Mucosa of gallbladder (tissue), 1 donor: ENCODE results near the gene CTSA. TPM values are rescaled to one million over a fixed set of nuclear protein-coding genes. Genes with fewer than 3 reads are reported as not detected.
A peak's percentile ranks its signal among the peaks of the same experiment; 100 is the strongest.

Experiments
- DNase-seq: peaks from one replicate; pipeline ENCODE4 v3.0.0-alpha.2; 2020; ENCODE audit warnings: low spot score
- total RNA-seq: library from RNA; stranded (reverse); gene quantifications from one replicate; pipeline ENCODE4 v1.2.1, GENCODE V29; 2021
- donor health status: DM: no; HTN: no; CAD: no.

The CTSA gene
- 153 TPM for total RNA-seq

- DNase-seq, result peak; percentile 93
Measured at GRCh38 chr20:45890985-45891983, at the start of gene CTSA, which contains the start of gene NEURL2. Gene CTSA (plus strand): TSS chr20:45891335. CDS start chr20:45891569, 234 bp downstream. Gene NEURL2 (minus strand): TSS chr20:45891208. CDS start chr20:45890991, 217 bp downstream.

DNA sequence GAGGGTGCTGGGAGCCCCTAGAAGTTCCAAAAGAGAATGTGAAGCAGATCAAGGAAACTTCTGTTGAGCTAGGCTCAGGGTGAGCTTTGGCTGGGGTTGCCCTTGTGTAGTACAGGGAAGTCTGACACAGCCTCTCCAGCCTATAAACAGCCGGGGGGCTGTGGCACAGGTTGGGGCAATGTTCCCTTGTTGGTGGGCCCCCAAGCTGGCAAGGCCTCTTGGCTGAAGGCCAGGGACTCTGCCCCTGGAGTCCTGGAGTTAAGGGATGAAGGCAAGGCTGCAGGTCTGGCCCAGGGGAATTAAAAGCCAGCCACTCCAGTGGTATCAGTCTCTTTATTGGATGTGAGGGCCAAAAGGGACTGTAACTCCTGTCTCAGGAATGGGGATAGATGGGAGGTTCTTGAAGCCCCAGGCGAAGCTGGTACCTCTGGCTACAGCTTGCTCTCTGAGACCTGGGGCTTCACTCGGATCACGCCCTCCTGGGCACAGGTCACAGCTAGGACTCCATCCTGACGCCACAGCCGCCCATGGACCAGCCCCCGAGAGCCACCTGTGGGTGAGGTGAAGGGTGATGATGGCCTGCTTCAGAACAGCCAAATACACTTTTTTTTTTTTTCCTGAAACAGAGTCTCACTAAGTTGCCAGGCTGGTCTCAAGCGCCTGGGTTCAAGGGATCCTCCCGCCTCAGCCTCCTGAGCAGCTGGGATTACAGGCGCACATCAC lies 49.6 kb upstream of the CTSA start:
- no peak for DNase-seq

DNA sequence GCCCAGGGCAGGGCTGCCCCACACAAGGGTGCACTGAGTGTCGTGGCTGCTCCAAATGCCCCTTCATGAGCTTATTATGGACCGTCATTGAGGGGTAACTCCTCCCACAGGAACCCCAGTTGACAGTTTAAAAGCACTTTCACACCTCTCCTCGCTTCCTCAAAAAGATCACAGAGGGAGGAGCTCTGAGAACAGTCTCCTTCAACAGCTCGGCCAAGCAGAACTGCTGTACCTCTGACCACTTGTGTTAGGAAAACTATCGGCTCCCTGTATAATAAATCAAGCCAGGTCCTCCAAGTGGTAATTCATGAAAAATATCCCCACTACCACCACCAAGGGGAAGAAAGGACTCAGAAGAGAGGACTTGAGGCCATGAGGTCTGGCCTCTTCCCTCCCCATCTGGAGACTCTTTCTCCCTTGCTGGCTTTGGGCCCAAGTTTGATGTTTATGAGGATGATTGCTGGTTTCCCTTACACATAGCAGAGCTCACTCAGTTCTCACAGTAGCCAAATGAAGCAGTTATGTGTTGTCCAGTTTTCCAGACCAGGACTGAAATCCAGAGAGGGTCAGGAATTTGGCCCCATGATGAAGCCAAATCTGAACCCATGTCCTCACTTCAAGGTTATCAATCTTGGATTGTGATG lies 48.8 kb upstream of the CTSA start:
- no peak for DNase-seq

GRCh38 chr20:45843506-45843905 lies 47.6 kb upstream of the CTSA start:
- DNase-seq, result no peak

DNA sequence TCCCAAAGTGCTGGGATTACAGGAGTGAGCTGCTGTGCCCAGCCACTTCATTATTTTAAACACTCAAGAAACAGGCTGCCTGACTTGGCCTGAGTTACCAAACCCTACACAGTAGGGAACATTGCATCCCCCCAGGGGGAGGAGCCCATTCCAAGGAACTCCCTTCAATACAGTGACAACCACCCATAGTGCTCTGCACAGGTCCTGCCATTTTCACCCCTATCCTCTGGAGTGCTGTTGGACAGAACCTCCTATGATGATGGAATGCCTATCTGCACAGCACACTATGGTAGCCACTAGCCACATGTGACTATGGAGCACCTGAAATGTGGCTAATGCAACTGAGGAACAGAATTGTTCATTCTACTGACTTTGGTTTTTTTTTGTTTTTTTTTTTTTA lies 45.7 kb upstream of the CTSA start:
- no peak for DNase-seq

DNA sequence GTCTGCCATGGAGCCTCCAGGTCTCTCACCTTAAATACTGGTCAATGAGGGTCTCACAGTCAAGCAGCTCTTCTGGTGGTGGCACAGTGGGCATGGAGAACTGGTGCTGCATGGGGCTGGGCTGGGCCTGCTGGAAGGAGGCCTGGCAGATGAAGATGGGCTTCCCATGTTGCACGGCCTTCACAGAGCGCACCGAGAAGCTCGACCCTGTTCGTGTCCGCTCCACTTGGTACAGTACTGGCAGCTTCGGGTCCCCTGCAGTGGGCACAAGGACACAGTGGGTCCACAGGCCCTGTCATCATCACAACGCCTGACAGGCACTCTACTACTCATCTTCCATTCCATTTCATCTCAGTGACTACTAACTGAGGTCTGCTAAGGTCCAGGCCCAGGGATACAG lies 42.7 kb upstream of the CTSA start:
- no peak for DNase-seq

DNA sequence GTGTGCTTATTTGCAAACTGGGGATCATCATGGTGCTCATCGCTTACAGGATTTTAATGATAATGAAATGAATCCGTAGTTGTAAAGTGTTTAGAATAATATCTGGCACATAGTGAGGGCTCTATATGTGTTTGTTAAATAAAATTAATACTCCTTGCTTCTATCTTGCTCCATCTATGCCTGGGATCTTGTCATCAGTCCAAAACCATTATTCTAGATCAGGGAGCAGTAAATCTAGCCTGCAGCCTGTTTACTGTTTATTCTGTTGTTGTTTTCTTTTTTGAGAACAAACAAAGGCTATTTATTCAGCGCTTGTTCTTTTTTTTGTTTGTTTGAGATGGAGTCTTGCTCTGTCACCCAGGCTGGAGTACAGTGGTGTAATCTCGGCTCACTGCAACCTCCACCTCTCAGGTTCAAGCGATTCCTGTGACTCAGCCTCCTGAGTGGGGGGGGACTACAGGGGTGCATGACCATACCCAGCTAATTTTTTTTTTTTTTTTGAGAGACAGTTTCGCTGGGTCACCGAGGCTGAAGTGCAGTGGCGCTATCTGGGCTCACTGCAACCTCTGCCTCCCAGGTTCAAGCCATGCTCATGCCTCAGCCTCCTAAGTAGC lies 42.1 kb upstream of the CTSA start:
- no peak for DNase-seq

- no peak for DNase-seq
Measured at GRCh38 chr20:45850238-45850637, 40.9 kb upstream of the CTSA start.

DNA sequence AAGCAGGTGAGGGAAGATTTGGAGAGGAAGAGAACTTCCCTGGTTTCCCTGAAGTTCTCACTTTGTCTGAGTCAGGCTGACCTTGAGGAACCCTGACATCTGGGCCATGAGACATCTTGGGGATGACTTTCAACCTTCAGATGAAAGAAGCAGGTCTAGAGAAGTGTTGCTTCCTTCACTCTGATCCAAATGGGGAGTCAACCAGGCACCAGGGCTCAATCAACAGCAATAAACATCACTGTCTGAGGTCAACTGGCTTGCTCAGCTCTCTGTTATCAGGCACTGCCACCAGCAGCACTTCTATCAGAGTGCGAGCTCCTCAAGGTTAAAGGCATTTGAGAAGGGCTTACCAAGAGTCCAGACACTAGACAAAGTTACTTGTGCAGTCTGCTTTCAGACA lies 40.2 kb upstream of the CTSA start:
- DNase-seq, result no peak

DNA sequence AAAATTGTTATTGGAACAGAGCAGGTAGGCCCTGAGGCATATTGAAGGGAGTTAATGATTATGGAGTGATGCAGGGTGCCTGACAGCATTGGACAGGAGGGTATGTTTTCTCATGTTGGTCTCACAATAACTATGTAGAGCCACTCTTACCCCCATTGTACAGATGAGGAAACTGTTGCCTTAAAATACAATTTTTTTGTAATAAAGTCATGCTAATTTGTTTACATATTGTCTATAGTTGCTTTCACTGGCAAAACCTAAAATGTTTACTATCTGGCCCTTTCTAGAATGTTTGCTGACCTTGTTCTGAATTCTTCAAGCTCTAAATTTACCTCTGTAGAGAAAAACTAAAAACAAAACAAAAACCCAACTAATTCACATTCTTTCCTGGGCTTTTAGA lies 39.6 kb upstream of the CTSA start:
- no peak for DNase-seq

- DNase-seq, result no peak
Measured at GRCh38 chr20:45852326-45852725, 38.8 kb upstream of the CTSA start.

GRCh38 chr20:45853484-45853883 lies 37.7 kb upstream of the CTSA start:
- DNase-seq, result no peak

GRCh38 chr20:45857114-45857881 lies 33.8 kb upstream of the CTSA start, which contains the start of the genes ACOT8 and ZSWIM3:
Gene ACOT8 (minus strand): TSS chr20:45857392. CDS start chr20:45857315, 77 bp downstream.
Gene ZSWIM3 (plus strand): TSS chr20:45857614. CDS start chr20:45857826, 212 bp downstream.
- DNase-seq, result peak; percentile 100

DNA sequence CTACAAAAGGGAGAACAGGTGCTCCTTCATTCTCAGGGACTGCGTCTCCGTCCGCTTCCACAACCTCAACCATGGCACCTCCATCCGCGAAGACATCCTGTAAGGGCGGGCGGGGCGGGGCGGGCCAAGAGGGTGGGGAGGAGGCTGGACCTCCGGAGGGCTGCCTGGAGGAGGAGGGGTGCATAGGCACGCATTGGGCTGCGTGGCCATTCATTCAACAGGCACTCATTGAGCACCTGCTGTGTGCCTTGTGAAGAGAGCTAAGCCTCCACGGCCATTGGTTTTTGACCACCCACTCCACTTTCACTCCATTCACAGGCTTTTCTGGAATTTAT lies 33.3 kb upstream of the CTSA start:
- DNase-seq, result no peak

DNA sequence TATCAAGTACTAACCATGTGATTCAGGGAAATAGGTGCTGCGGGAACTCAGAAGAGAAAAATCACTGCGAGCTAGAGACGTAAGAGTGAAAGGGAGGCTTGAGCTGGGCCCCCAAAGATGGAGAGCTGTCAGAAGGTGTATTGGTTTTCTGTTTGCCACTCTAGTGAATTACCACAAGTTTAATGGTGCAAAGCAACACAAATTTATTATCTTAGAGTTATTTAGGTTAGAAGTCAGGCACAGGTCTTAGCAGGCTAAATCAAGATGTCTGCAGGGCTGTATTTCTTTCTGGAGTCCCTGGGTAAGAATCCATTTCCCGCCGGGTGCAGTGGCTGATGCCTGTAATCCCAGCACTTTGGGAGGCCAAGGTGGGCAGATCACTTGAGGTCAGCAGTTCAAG lies 31.2 kb upstream of the CTSA start:
- DNase-seq, result no peak

DNA sequence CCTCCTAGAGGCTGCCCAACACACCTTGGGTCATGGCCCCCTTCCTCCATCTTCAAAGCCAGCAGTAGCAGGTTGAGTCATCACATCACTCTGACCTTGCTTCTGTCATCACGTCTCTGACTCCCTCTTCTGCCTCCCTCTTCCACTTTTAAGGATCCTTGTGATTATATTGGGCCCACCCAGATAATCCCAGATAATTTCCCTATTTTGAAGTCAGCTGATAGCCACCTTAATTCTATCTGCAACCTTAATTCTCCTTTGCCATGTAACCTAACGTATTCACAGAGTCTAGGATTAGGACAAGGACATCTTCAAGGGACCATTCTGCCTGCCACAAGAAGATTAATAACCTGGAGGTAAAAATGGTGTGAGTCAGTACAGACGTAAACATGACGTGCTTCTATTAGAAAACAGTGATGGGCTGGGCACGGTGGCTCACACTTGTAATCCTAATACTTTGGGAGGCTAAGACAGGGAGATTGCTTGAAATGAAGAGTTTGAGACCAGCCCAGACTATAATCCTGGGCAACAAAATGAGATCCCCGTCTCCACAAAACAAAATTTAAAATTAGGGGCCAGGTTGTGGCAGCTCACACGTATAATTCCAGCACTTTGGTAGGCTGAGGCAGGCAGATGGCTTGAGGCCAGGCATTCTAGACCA lies 30.4 kb upstream of the CTSA start:
- DNase-seq, result no peak

- no peak for DNase-seq
Measured at GRCh38 chr20:45861221-45862075, 29.7 kb upstream of the CTSA start.

GRCh38 chr20:45863543-45864470 lies 27.3 kb upstream of the CTSA start:
- DNase-seq, result no peak
